ENCODE data around the gene HDAC4. TPM values are rescaled to one million over a fixed set of nuclear protein-coding genes. Genes with fewer than 3 reads are reported as not detected.

HDAC4 gene
- total RNA-seq, 2 experiments from 2014 or later, result 22.6 to 24.5 TPM

GRCh38 chr2:239105234-239105633 is 295.6 kb downstream of the HDAC4 start:
- intact Hi-C loops (cut with micrococcal nuclease), result no loop called here
- ChIA-PET POLR2A (no interaction called here), CTCF (interaction anchor here (0.6 kb wide), 1 partner anchor 303 kb away, joined by 3 read pairs; no protein-coding TSS in a partner anchor)
- H3K36me3 Mint-ChIP-seq (ENCODE audit: low read depth), result peaks cover 3% of the 10 kb centered on the region
- no peak overlapping the region for H3K4me3 Mint-ChIP-seq
- TF ChIP-seq CTCF (IDR thresholded peaks at IDR 0.05), result no peak
- no peak overlapping the region for H3K27ac Mint-ChIP-seq
- H3K4me1 Mint-ChIP-seq (ENCODE audit: low read depth), result no peaks in the 10 kb centered on the region
- DNase-seq (no peak), ATAC-seq (no peak)
- H3K27me3 Mint-ChIP-seq, result no peaks in the 10 kb centered on the region
- no peaks in the 10 kb centered on the region for H3K9me3 Mint-ChIP-seq

- CTCF ChIA-PET, result no interaction called here
- no peak overlapping the region for H3K27ac Mint-ChIP-seq
- intact Hi-C loops (cut with micrococcal nuclease), result no loop called here
Measured at GRCh38 chr2:239104800-239105199, 296.0 kb downstream of the HDAC4 start.

GRCh38 chr2:239103125-239104098 is 297.4 kb downstream of the HDAC4 start:
- POLR2A ChIA-PET, result interaction anchor here (0.6 kb wide), 1 partner anchor 12 kb away, joined by 3 read pairs; no protein-coding TSS in a partner anchor
- H3K36me3 Mint-ChIP-seq (ENCODE audit: low read depth), result peaks cover 3% of the 10 kb centered on the region
- H3K9me3 Mint-ChIP-seq, result no peaks in the 10 kb centered on the region
- no peak for TF ChIP-seq CTCF (IDR thresholded peaks at IDR 0.05)
- H3K27me3 Mint-ChIP-seq, result no peaks in the 10 kb centered on the region
- ATAC-seq, result no peak
- CTCF ChIA-PET, result no interaction called here
- DNase-seq, result no peak
- intact Hi-C loops (cut with micrococcal nuclease), result no loop called here
- no peak overlapping the region for H3K4me3 Mint-ChIP-seq
- H3K27ac Mint-ChIP-seq, result no peak overlapping the region
- H3K4me1 Mint-ChIP-seq (ENCODE audit: low read depth), result no peaks in the 10 kb centered on the region

More at GRCh38 chr2:239104800-239105199, 296.0 kb downstream of the HDAC4 start:
- Mint-ChIP-seq H3K27me3 (no peaks in the 10 kb centered on the region), H3K9me3 (no peaks in the 10 kb centered on the region), H3K4me1 (ENCODE audit: low read depth) (no peaks in the 10 kb centered on the region), H3K36me3 (ENCODE audit: low read depth) (peaks cover 3% of the 10 kb centered on the region), H3K4me3 (no peak overlapping the region)
- POLR2A ChIA-PET, result interaction anchor here (0.6 kb wide), 1 partner anchor 696 kb away, joined by 3 read pairs; no protein-coding TSS in a partner anchor
- DNase-seq, result no peak
- TF ChIP-seq CTCF (IDR thresholded peaks at IDR 0.05), result no peak
- ATAC-seq, result no peak

- ChIA-PET CTCF (no interaction called here), POLR2A (interaction anchor here (0.6 kb wide), 1 partner anchor 11 kb away, joined by 3 read pairs; no protein-coding TSS in a partner anchor)
- intact Hi-C loops (cut with micrococcal nuclease), result no loop called here
- Mint-ChIP-seq H3K4me3 (no peak overlapping the region), H3K27ac (no peak overlapping the region), H3K36me3 (ENCODE audit: low read depth) (peaks cover 3% of the 10 kb centered on the region), H3K9me3 (no peaks in the 10 kb centered on the region), H3K27me3 (no peaks in the 10 kb centered on the region), H3K4me1 (ENCODE audit: low read depth) (no peaks in the 10 kb centered on the region)
- TF ChIP-seq CTCF (IDR thresholded peaks at IDR 0.05), result no peak
- DNase-seq (no peak), ATAC-seq (no peak)
Measured at GRCh38 chr2:239102266-239102665, 298.6 kb downstream of the HDAC4 start.

- Mint-ChIP-seq H3K36me3 (ENCODE audit: low read depth) (peaks cover 3% of the 10 kb centered on the region), H3K4me3 (no peak overlapping the region), H3K9me3 (no peaks in the 10 kb centered on the region), H3K27me3 (no peaks in the 10 kb centered on the region), H3K27ac (no peak overlapping the region), H3K4me1 (ENCODE audit: low read depth) (no peaks in the 10 kb centered on the region)
- POLR2A ChIA-PET, result no interaction called here
- intact Hi-C loops (cut with micrococcal nuclease), result no loop called here
- CTCF ChIA-PET, result no interaction called here
- TF ChIP-seq CTCF (IDR thresholded peaks at IDR 0.05), result no peak
- DNase-seq (no peak), ATAC-seq (no peak)
Measured at GRCh38 chr2:239101807-239102206, 299.0 kb downstream of the HDAC4 start.

Measured in activated CD8-positive, alpha-beta T cell treated with anti-CD3 and anti-CD28 coated beads for 36 hours (primary cell).